ENCODE data around the gene TREH.
"Not testable (repeated sequence)": the region's sequence is repeated elsewhere in the genome, so short reads cannot be mapped to it uniquely, and the experiment has no call there.

GRCh38 chr11:118721478-118722015 lies 42.1 kb upstream of the TREH start:
- TF ChIP-seq POLR2AphosphoS5 (IDR thresholded peaks at IDR 0.05; ENCODE audit: borderline replicate concordance, low read depth, low read length); EZH2 (IDR thresholded peaks at IDR 0.05); FOXP2 (optimal IDR thresholded peaks at IDR 0.05; ENCODE audit: control extremely low read depth, extremely low read length, insufficient read depth): not testable (repeated sequence)

Data from SK-N-MC (cell line).